SK-N-SH treated with all-trans-retinoic acid at 6 μM for 48 hours (cell line): Measurements from ENCODE around the gene VDAC1.

Source experiments
- ATAC-seq: fragments of 200-7000 bp; cut with Tn5 transposase; 3 replicates; pipeline ENCODE4 v1.9.1; 2020; ENCODE audit warnings: mild to moderate bottlenecking, moderate library complexity
- ARNTL ChIP-seq: fragments of 450-650 bp; formaldehyde crosslinking; IDR thresholded peaks from 2 replicates; pipeline ENCODE4 v1.5.0; 2020; ENCODE audit warnings: low read depth, mild to moderate bottlenecking, moderate library complexity, borderline replicate concordance
- BACH2 ChIP-seq: fragments of 250-450 bp; sonication (Bioruptor Pico); IDR thresholded peaks from 2 replicates; pipeline ENCODE4 v1.9.0; 2021; ENCODE audit warnings: mild to moderate bottlenecking, borderline replicate concordance
- CSDC2 ChIP-seq: fragments of 250-450 bp; sonication (Bioruptor Pico); IDR thresholded peaks from 2 replicates; pipeline ENCODE4 v1.5.0; 2020; ENCODE audit warnings: mild to moderate bottlenecking, moderate library complexity
- CSRNP3 ChIP-seq: fragments of 250-450 bp; sonication (Bioruptor Pico); IDR thresholded peaks from 2 replicates; pipeline ENCODE4 v1.5.1; 2021; ENCODE audit warnings: mild to moderate bottlenecking, moderate library complexity
- ESRRG ChIP-seq: fragments of 250-450 bp; sonication (Bioruptor Pico); IDR thresholded peaks from 2 replicates; pipeline ENCODE4 v1.6.1; 2021; ENCODE audit warnings: mild to moderate bottlenecking
- GLIS3 ChIP-seq: fragments of 250-450 bp; sonication (Bioruptor Pico); IDR thresholded peaks from 2 replicates; pipeline ENCODE4 v1.5.0; 2020; ENCODE audit warnings: mild to moderate bottlenecking, moderate library complexity
- ISL1 ChIP-seq: fragments of 250-450 bp; sonication (Bioruptor Pico); IDR thresholded peaks from 2 replicates; pipeline ENCODE4 v2.1.2; 2022; ENCODE audit warnings: mild to moderate bottlenecking, moderate library complexity
- OSR1 ChIP-seq: fragments of 250-450 bp; sonication (Bioruptor Pico); IDR thresholded peaks from 2 replicates; pipeline ENCODE4 v1.8.0; 2022; ENCODE audit warnings: moderate library complexity, mild to moderate bottlenecking, inconsistent platforms
- PPARA ChIP-seq: fragments of 250-450 bp; sonication (Bioruptor Pico); IDR thresholded peaks from 2 replicates; pipeline ENCODE4 v1.5.0; 2020; ENCODE audit warnings: mild to moderate bottlenecking, borderline replicate concordance
- SNAI2 ChIP-seq: fragments of 250-450 bp; sonication (Bioruptor Pico); IDR thresholded peaks from 2 replicates; pipeline ENCODE4 v1.5.0; 2020; ENCODE audit warnings: mild to moderate bottlenecking, moderate library complexity
- TCF4 ChIP-seq: fragments of 250-450 bp; sonication (Bioruptor Pico); IDR thresholded peaks from 2 replicates; pipeline ENCODE4 v1.8.0; 2021; ENCODE audit warnings: mild to moderate bottlenecking, moderate library complexity, borderline replicate concordance
- TOX ChIP-seq: fragments of 250-450 bp; sonication (Bioruptor Pico); IDR thresholded peaks from 2 replicates; pipeline ENCODE4 v1.8.0; 2021; ENCODE audit warnings: mild to moderate bottlenecking, moderate library complexity, borderline replicate concordance
- ZC3H10 ChIP-seq: fragments of 250-450 bp; sonication (Bioruptor Pico); IDR thresholded peaks from 2 replicates; pipeline ENCODE4 v1.5.1; 2021; ENCODE audit warnings: mild to moderate bottlenecking, moderate library complexity
- ZFP3 ChIP-seq: fragments of 250-450 bp; sonication (Bioruptor Pico); IDR thresholded peaks from 2 replicates; pipeline ENCODE4 v1.5.0; 2020; ENCODE audit warnings: mild to moderate bottlenecking, moderate library complexity
- ZFP30 ChIP-seq: fragments of 450-650 bp; formaldehyde crosslinking; IDR thresholded peaks from 2 replicates; pipeline ENCODE4 v1.5.0; 2022; ENCODE audit warnings: mild to moderate bottlenecking, moderate library complexity
- ZNF565 ChIP-seq: fragments of 450-650 bp; formaldehyde crosslinking; conservative IDR thresholded peaks from 2 replicates; pipeline ENCODE4 v1.5.0; 2020; ENCODE audit warnings: low read depth, mild to moderate bottlenecking, moderate library complexity
- ZNF70 ChIP-seq: fragments of 450-650 bp; formaldehyde crosslinking; IDR thresholded peaks from 2 replicates; pipeline ENCODE4 v1.5.0; 2020; ENCODE audit warnings: mild to moderate bottlenecking, moderate library complexity
- TF ChIP-seq, protein P1 (sequence below): fragments of 250-450 bp; sonication (Bioruptor Pico); IDR thresholded peaks from 2 replicates; pipeline ENCODE4 v1.8.0; 2021; ENCODE audit warnings: low read depth, mild to moderate bottlenecking, moderate library complexity, borderline replicate concordance
- TF ChIP-seq, protein P2 (sequence below): fragments of 250-450 bp; sonication (Bioruptor Pico); IDR thresholded peaks from 2 replicates; pipeline ENCODE4 v1.5.1; 2020; ENCODE audit warnings: low read depth, mild to moderate bottlenecking, moderate library complexity
- TF ChIP-seq, protein P3 (sequence below): fragments of 250-450 bp; sonication (Bioruptor Pico); IDR thresholded peaks from 2 replicates; pipeline ENCODE4 v1.5.0; 2020; ENCODE audit warnings: mild to moderate bottlenecking, moderate library complexity

Gene VDAC1

DNA sequence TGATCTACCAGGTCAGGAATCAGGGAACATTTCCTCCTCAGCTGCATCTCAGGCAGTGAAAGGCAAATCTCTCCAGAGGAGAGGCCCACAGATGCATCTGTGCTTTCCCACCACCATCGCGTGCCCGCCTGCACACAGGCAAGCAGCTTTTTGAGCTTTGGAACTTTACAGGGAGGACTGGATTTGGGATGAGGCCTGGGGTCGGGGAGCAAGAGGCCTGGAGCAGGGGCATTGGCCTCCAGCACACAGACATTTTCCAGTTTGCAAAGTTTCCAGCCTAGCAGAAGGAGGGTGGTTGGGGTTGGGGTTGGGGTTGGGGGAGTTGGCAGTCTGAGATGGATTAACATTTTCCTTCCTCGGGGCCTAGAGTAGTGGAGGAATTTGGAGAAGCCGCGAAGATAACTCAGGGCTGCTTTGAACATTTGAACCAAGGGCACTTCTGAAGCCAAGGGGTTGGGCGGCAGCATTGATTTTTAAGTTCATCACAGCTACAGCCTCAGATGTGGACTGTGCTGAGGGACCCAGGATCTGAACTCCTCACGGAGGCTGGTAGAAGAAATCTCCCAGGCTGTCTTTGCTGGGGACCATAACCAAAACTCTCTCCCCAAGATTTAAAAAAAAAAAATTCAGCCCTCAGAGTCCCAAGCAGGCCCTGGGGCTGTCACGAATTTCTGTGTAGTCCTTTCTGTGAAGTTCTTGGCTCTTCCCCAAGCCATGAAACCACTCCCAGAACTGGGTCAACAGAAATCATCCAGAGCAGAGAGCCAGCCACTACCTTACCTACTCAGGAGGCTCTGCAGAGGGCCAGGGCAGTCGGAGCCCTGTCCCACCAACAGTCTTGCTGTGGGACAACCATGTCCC is 61.9 kb downstream of the VDAC1 start:
- no peak for ATAC-seq
- no peak for TF ChIP-seq SNAI2 (CRISPR knock-in tag)
- TF ChIP-seq TOX, result no peak
- TF ChIP-seq OSR1 (CRISPR knock-in tag), result no peak

GRCh38 chr5:133941456-133942196 is 63.1 kb downstream of the VDAC1 start:
- ATAC-seq, result no peak
- TF ChIP-seq ZFP30 (CRISPR knock-in tag), result no peak
- TF ChIP-seq, protein P1, sequence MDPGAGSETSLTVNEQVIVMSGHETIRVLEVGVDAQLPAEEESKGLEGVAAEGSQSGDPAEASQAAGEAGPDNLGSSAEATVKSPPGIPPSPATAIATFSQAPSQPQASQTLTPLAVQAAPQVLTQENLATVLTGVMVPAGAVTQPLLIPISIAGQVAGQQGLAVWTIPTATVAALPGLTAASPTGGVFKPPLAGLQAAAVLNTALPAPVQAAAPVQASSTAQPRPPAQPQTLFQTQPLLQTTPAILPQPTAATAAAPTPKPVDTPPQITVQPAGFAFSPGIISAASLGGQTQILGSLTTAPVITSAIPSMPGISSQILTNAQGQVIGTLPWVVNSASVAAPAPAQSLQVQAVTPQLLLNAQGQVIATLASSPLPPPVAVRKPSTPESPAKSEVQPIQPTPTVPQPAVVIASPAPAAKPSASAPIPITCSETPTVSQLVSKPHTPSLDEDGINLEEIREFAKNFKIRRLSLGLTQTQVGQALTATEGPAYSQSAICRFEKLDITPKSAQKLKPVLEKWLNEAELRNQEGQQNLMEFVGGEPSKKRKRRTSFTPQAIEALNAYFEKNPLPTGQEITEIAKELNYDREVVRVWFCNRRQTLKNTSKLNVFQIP, result no peak
- no peak for TF ChIP-seq TCF4 (CRISPR knock-in tag)
- TF ChIP-seq PPARA (CRISPR knock-in tag), result no peak
- TF ChIP-seq CSDC2, result no peak
- TF ChIP-seq ZNF70 (CRISPR knock-in tag), result no peak
- no peak for TF ChIP-seq ZNF565
- TF ChIP-seq, protein P2, sequence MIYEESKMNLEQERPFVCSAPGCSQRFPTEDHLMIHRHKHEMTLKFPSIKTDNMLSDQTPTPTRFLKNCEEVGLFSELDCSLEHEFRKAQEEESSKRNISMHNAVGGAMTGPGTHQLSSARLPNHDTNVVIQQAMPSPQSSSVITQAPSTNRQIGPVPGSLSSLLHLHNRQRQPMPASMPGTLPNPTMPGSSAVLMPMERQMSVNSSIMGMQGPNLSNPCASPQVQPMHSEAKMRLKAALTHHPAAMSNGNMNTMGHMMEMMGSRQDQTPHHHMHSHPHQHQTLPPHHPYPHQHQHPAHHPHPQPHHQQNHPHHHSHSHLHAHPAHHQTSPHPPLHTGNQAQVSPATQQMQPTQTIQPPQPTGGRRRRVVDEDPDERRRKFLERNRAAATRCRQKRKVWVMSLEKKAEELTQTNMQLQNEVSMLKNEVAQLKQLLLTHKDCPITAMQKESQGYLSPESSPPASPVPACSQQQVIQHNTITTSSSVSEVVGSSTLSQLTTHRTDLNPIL (CRISPR knock-in tag), result no peak
- no peak for TF ChIP-seq BACH2 (CRISPR knock-in tag)
- no peak for TF ChIP-seq OSR1 (CRISPR knock-in tag)
- TF ChIP-seq, protein P3, sequence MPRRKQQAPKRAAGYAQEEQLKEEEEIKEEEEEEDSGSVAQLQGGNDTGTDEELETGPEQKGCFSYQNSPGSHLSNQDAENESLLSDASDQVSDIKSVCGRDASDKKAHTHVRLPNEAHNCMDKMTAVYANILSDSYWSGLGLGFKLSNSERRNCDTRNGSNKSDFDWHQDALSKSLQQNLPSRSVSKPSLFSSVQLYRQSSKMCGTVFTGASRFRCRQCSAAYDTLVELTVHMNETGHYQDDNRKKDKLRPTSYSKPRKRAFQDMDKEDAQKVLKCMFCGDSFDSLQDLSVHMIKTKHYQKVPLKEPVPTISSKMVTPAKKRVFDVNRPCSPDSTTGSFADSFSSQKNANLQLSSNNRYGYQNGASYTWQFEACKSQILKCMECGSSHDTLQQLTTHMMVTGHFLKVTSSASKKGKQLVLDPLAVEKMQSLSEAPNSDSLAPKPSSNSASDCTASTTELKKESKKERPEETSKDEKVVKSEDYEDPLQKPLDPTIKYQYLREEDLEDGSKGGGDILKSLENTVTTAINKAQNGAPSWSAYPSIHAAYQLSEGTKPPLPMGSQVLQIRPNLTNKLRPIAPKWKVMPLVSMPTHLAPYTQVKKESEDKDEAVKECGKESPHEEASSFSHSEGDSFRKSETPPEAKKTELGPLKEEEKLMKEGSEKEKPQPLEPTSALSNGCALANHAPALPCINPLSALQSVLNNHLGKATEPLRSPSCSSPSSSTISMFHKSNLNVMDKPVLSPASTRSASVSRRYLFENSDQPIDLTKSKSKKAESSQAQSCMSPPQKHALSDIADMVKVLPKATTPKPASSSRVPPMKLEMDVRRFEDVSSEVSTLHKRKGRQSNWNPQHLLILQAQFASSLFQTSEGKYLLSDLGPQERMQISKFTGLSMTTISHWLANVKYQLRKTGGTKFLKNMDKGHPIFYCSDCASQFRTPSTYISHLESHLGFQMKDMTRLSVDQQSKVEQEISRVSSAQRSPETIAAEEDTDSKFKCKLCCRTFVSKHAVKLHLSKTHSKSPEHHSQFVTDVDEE, result no peak
- no peak for TF ChIP-seq ZC3H10 (CRISPR knock-in tag)
- TF ChIP-seq ARNTL (CRISPR knock-in tag), result no peak
- no peak for TF ChIP-seq CSRNP3 (CRISPR knock-in tag)
- no peak for TF ChIP-seq ESRRG (CRISPR knock-in tag)
- no peak for TF ChIP-seq GLIS3 (CRISPR knock-in tag)
- no peak for TF ChIP-seq TOX
- TF ChIP-seq ZFP3, result no peak
- TF ChIP-seq ISL1, result no peak

- ATAC-seq, result no peak
- TF ChIP-seq, protein P3, result no peak
- no peak for TF ChIP-seq CSDC2
- no peak for TF ChIP-seq BACH2 (CRISPR knock-in tag)
- TF ChIP-seq OSR1 (CRISPR knock-in tag), result no peak
- TF ChIP-seq PPARA (CRISPR knock-in tag), result no peak
- TF ChIP-seq TOX, result no peak
- TF ChIP-seq, protein P1, result no peak
- no peak for TF ChIP-seq ZC3H10 (CRISPR knock-in tag)
- no peak for TF ChIP-seq ESRRG (CRISPR knock-in tag)
- TF ChIP-seq ZFP3, result no peak
- TF ChIP-seq, protein P2 (CRISPR knock-in tag), result no peak
Observed at GRCh38 chr5:133939668-133940067, 65.1 kb downstream of the VDAC1 start.
